ENCODE measurements around the gene TRAP1.

DNA sequence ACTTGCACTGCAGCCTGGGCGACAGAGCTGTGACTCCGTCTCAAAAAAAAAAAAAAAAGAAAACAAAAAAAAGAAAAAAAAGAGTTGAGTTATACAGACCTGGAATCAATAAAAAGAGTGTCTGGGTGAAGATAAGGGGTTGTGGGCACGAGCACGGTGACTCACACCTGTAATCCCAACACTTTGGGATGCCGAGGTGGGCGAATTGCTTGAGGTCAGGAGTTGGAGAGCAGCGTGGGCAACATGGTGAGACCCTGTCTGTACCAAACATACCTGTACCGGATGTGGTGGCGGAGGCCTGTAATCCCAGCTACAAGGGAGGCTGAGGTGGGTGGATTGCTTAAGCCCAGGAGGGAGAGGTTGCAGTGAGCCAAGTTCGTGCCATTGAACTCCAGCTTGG is 1.3 kb upstream of the TRAP1 start:
- TF ChIP-seq, protein P1, sequence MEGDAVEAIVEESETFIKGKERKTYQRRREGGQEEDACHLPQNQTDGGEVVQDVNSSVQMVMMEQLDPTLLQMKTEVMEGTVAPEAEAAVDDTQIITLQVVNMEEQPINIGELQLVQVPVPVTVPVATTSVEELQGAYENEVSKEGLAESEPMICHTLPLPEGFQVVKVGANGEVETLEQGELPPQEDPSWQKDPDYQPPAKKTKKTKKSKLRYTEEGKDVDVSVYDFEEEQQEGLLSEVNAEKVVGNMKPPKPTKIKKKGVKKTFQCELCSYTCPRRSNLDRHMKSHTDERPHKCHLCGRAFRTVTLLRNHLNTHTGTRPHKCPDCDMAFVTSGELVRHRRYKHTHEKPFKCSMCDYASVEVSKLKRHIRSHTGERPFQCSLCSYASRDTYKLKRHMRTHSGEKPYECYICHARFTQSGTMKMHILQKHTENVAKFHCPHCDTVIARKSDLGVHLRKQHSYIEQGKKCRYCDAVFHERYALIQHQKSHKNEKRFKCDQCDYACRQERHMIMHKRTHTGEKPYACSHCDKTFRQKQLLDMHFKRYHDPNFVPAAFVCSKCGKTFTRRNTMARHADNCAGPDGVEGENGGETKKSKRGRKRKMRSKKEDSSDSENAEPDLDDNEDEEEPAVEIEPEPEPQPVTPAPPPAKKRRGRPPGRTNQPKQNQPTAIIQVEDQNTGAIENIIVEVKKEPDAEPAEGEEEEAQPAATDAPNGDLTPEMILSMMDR (IDR thresholded peaks at IDR 0.05; ENCODE audit: insufficient read depth, low read length, poor library complexity, severe bottlenecking): no peak
- TF ChIP-seq EZH2phosphoT487 (conservative IDR thresholded peaks at IDR 0.05; ENCODE audit: low read length): no peak
